ENCODE results near the gene BTBD17. TPM values are rescaled to one million over a fixed set of nuclear protein-coding genes. Genes with fewer than 3 reads are reported as not detected.

BTBD17 gene
- not detected in 2 replicates for total RNA-seq

DNA sequence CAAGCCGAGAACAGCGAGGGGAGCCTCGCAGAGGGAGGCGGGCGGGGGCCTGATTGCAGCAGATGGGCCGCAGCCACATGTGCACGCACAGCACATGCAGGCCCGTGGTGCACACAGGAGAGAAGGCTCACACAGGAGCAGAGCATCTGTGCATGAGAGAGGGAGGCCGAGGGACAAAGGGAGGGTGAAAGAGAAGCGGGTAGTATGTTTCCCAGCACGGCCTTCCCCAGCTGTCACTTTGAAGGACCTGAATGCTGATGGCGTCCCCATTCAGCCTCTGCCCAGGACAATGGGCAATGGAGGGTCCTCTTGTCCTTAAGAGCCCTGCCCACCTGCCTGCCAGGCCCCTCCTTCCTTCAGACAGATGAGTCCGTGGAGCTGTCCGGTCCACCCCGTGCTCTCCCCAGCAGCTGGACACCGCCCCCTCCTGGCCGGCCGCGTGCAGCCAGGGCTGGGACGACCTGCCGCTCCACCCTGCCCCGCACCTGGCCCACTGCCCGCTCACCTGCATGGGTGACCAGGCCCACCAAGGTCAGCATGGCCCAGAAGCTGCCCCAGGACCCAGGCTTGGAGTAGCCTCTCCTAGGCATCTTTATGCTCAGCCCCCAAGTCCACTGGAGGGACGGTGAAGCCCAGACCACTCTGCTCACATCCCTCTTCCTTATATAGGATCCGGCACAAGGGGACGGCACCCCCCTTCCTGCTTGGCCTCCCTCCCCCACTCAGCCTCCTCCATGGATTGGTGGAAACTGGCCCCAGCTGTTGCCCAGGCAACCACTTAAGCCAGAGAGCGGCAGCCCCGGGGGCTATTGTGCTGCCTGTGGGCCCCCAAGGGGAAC, at the start of gene BTBD17:
TSS of gene BTBD17 (minus strand) at position 639 of the 839 bp plus-strand sequence. CDS start at position 590, 49 bp downstream.

DNA sequence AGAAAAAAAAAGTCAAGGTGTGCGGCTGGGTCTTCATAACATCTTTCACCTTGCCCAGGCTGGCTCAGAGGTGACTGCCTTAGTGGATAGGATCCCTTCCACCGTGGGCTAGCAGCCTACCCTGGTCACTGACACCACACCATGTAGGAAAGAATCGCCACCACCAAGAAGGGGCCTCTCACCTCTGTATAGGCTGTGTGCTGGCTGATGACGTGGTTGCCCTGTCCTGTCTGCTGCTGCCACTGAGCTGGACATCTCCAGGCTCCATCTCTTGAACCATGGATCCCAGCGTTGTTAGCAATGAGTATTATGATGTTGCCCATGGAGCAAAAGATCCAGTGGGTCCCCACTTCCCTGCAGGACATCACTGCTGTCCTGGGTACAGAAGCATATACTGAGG, 5.5 kb upstream of the BTBD17 start, which contains the start of gene GPR142:
TSS of gene GPR142 (plus strand) at position 301 of the 400 bp plus-strand sequence. CDS start 2,035 bp downstream, outside the sequence.

DNA sequence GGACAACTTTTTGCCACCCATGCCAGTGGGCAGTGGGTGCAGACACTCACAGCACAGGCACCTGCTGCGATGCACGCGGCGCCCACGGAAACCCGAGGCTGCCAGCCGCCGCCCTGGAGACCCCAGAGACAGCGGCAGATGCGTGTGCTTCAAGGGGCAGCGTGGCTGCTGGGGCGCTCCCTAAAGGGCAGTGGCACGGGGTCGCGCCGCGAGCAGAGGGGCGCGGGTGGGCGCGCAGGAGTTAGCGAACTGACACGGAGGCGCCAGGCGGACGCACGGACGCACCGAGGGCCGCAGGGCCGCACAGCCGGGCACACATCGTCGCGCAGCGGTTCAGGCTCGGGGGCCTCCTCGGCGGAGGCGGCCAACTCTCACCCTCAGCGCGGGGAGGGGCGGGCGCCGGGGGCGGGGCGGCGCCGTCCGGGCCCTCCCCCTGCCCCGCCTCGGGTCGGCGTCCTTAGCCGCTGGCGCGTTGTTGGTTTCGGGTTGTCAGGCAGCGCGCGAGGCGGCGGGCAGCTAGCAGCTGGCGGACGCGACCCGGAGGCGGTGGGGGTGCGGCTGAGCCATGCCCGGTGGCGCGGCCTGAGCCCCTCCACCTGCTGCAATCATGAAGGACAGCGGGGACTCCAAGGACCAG, 35.8 kb downstream of the BTBD17 start, which contains the start of gene KIF19:
TSS of gene KIF19 (plus strand) at position 484 of the 637 bp plus-strand sequence. CDS start at position 608, 124 bp downstream.

Other genes starting within 250 kb of the BTBD17 start
- 443 and 550 TPM in 2 replicates for gene RPL38, start 158.2 kb downstream of the BTBD17 start, total RNA-seq
- 0.20 and 0.25 TPM in 2 replicates for gene TTYH2, start 148.3 kb downstream of the BTBD17 start, total RNA-seq
- gene DNAI2, start 87.6 kb downstream of the BTBD17 start, total RNA-seq, result not detected in 2 replicates
- gene KIF19, start 35.6 kb downstream of the BTBD17 start, total RNA-seq, result 4.9 and 5.0 TPM in 2 replicates
- not detected in 2 replicates for gene GPR142, start 5.6 kb upstream of the BTBD17 start, total RNA-seq
- gene GPRC5C, start 70.2 kb upstream of the BTBD17 start, total RNA-seq, result 0.30 TPM in 1 of 2 replicates, not detected in the other
- gene CD300A, start 104.8 kb upstream of the BTBD17 start, total RNA-seq, result not detected in 2 replicates
- not detected in 2 replicates for gene CD300LB, start 169.6 kb upstream of the BTBD17 start, total RNA-seq
- gene CD300C, start 184.2 kb upstream of the BTBD17 start, total RNA-seq, result not detected in 2 replicates
- gene CD300H, start 205.6 kb upstream of the BTBD17 start, total RNA-seq, result not detected in 2 replicates
- not detected in 2 replicates for gene CD300LD, start 230.4 kb upstream of the BTBD17 start, total RNA-seq